ENCODE measurements around the gene GPSM3.
"Not testable (repeated sequence)": the region's sequence is repeated elsewhere in the genome, so short reads cannot be mapped to it uniquely, and the experiment has no call there.

Gene GPSM3

GRCh38 chr6:32188381-32189068 lies 3.9 kb downstream of the GPSM3 start:
- Histone ChIP-seq H3K9me3 (ENCODE audit: control insufficient read depth in 5 of 5, low read length in 5 of 5) (no peaks in the 10 kb centered on the region), H3K9ac (ENCODE audit: low read length in 5 of 5) (peak overlapping the region; percentile 73 to 87 (median 85)), H3K4me3 (ENCODE audit: low read depth in 1 of 5, low read length in 5 of 5) (peak overlapping the region; percentile 35 to 76 (median 68)), H3K4me1 (ENCODE audit: control insufficient read depth in 5 of 5, insufficient read depth in 5 of 5, low read length in 5 of 5) (peaks cover 13 to 76% (median 61%) of the 10 kb centered on the region in 5 donors), H3K27ac (ENCODE audit: low read depth, low read length) (peak overlapping the region; percentile 97), H3K36me3 (ENCODE audit: control insufficient read depth in 5 of 5, insufficient read depth in 5 of 5, low read length in 5 of 5) (peaks cover 0 to 31% (median 17%) of the 10 kb centered on the region in 5 donors), H3K27me3 (ENCODE audit: control insufficient read depth in 5 of 5, insufficient read depth in 4 of 5, low read length in 5 of 5) (no peaks in the 10 kb centered on the region)

- Histone ChIP-seq H3K4me3 (ENCODE audit: low read depth in 1 of 5, low read length in 5 of 5) (peak overlapping the region in 2 of 5 donors; percentile 67 to 68), H3K4me1 (ENCODE audit: control insufficient read depth in 5 of 5, insufficient read depth in 5 of 5, low read length in 5 of 5) (peaks cover 13 to 77% (median 62%) of the 10 kb centered on the region in 5 donors), H3K9ac (ENCODE audit: low read length in 5 of 5) (peak overlapping the region in 2 of 5 donors; percentile 85 to 87), H3K27ac (ENCODE audit: low read depth, low read length) (peak overlapping the region; percentile 97), H3K36me3 (ENCODE audit: control insufficient read depth in 5 of 5, insufficient read depth in 5 of 5, low read length in 5 of 5) (peaks cover 0 to 37% (median 23%) of the 10 kb centered on the region in 5 donors)
- not testable (repeated sequence) for H3K27me3 ChIP-seq (ENCODE audit: control insufficient read depth in 5 of 5, insufficient read depth in 4 of 5, low read length in 5 of 5); H3K9me3 ChIP-seq (ENCODE audit: control insufficient read depth in 5 of 5, low read length in 5 of 5)
These were observed 4.6 kb downstream of the GPSM3 start for GRCh38 chr6:32187725-32188380.

GRCh38 chr6:32187009-32187709 lies 5.3 kb downstream of the GPSM3 start:
- Histone ChIP-seq H3K9me3 (ENCODE audit: control insufficient read depth in 5 of 5, low read length in 5 of 5) (no peaks in the 10 kb centered on the region), H3K4me3 (ENCODE audit: low read depth in 1 of 5, low read length in 5 of 5) (no peak overlapping the region), H3K4me1 (ENCODE audit: control insufficient read depth in 5 of 5, insufficient read depth in 5 of 5, low read length in 5 of 5) (peaks cover 13 to 76% (median 61%) of the 10 kb centered on the region in 5 donors), H3K9ac (ENCODE audit: low read length in 5 of 5) (peak overlapping the region in 2 of 5 donors; percentile 39 to 52), H3K36me3 (ENCODE audit: control insufficient read depth in 5 of 5, insufficient read depth in 5 of 5, low read length in 5 of 5) (peaks cover 0 to 44% (median 29%) of the 10 kb centered on the region in 5 donors), H3K27me3 (ENCODE audit: control insufficient read depth in 5 of 5, insufficient read depth in 4 of 5, low read length in 5 of 5) (no peaks in the 10 kb centered on the region), H3K27ac (ENCODE audit: low read depth, low read length) (peak overlapping the region; percentile 97)

DNA sequence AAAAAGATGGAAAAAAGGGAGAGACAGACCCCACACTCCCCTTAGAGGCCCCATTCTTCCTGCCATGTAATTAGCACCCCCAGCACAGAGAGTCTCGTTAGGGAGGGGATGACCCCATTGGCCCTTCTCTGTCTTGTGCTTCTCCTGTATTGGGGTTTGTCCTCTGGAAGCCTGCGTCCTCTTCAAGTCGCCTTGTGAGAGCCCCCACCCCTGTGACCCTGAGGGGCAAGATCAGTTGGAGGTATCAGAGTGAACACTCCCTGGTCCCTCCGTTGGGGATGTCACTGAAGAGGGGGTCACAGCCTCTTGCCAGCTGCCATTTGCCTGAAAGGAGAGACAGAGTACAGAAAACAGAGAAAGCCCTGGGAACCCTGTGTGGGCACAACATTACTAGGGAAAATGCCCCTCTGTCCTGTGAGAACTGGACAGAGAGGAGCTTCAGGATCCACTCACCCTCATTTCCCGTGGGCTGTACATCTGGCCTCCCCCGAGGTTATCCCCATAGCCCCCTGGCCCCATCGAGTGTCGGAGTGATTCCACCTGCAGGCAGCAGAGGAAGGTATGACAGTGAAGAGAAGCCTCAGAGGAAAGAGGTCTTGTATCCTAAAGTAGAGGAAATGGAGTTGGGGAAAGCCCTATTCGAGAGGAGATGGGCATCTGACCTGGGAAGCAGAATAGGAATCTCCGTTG lies 6.1 kb downstream of the GPSM3 start:
- H3K27me3 ChIP-seq (ENCODE audit: control insufficient read depth in 5 of 5, insufficient read depth in 4 of 5, low read length in 5 of 5); H3K9me3 ChIP-seq (ENCODE audit: control insufficient read depth in 5 of 5, low read length in 5 of 5); H3K4me3 ChIP-seq (ENCODE audit: low read depth in 1 of 5, low read length in 5 of 5): not testable (repeated sequence)
- H3K4me1 ChIP-seq (ENCODE audit: control insufficient read depth in 5 of 5, insufficient read depth in 5 of 5, low read length in 5 of 5): peaks cover 13 to 67% (median 58%) of the 10 kb centered on the region in 5 donors
- H3K9ac ChIP-seq (ENCODE audit: low read length in 5 of 5): peak overlapping the region in 3 of 5 donors; percentile 35 to 62 (median 39)
- H3K36me3 ChIP-seq (ENCODE audit: control insufficient read depth in 5 of 5, insufficient read depth in 5 of 5, low read length in 5 of 5): peaks cover 0 to 51% (median 32%) of the 10 kb centered on the region in 5 donors
- peak overlapping the region; percentile 97 for H3K27ac ChIP-seq (ENCODE audit: low read depth, low read length)

DNA sequence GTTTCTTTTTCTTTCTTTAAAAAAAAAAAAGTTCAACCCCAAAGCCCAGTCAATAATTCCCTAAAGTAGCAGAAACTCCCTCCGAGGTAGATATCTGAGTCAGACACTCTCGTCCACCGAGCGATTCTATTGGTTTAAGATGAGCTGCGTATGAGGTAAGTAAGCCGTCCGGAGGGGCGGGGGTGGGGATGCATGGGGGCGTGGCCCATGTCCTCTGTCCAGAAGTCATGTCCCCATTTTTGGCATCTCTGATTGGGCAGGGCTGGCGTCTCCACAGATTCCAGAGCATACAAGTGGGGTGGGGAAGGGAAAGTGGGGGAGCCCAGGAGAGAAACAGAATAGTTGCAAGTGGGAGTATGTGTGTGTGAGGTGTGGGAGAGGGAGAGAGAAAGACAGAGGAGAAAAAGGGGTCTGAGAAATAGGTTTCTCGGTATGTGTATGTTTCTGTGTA lies 6.7 kb downstream of the GPSM3 start:
- H3K4me1 ChIP-seq (ENCODE audit: control insufficient read depth in 5 of 5, insufficient read depth in 5 of 5, low read length in 5 of 5): peaks cover 9 to 61% (median 52%) of the 10 kb centered on the region in 5 donors
- not testable (repeated sequence) for H3K27me3 ChIP-seq (ENCODE audit: control insufficient read depth in 5 of 5, insufficient read depth in 4 of 5, low read length in 5 of 5); H3K4me3 ChIP-seq (ENCODE audit: low read depth in 1 of 5, low read length in 5 of 5); H3K9me3 ChIP-seq (ENCODE audit: control insufficient read depth in 5 of 5, low read length in 5 of 5)
- peak overlapping the region; percentile 97 for H3K27ac ChIP-seq (ENCODE audit: low read depth, low read length)
- H3K9ac ChIP-seq (ENCODE audit: low read length in 5 of 5): peak overlapping the region in 2 of 5 donors; percentile 35 to 62
- peaks cover 0 to 57% (median 38%) of the 10 kb centered on the region in 5 donors for H3K36me3 ChIP-seq (ENCODE audit: control insufficient read depth in 5 of 5, insufficient read depth in 5 of 5, low read length in 5 of 5)

- Histone ChIP-seq H3K36me3 (ENCODE audit: control insufficient read depth in 5 of 5, insufficient read depth in 5 of 5, low read length in 5 of 5) (peaks cover 0 to 64% (median 41%) of the 10 kb centered on the region in 5 donors), H3K9me3 (ENCODE audit: control insufficient read depth in 5 of 5, low read length in 5 of 5) (no peaks in the 10 kb centered on the region), H3K27me3 (ENCODE audit: control insufficient read depth in 5 of 5, insufficient read depth in 4 of 5, low read length in 5 of 5) (no peaks in the 10 kb centered on the region), H3K4me1 (ENCODE audit: control insufficient read depth in 5 of 5, insufficient read depth in 5 of 5, low read length in 5 of 5) (peaks cover 8 to 62% (median 53%) of the 10 kb centered on the region in 5 donors), H3K9ac (ENCODE audit: low read length in 5 of 5) (peak within 1 kb of the TSS in 2 of 5 donors; percentile 14 to 41), H3K27ac (ENCODE audit: low read depth, low read length) (peak within 1 kb of the TSS; percentile 63), H3K4me3 (ENCODE audit: low read depth in 1 of 5, low read length in 5 of 5) (no peak within 1 kb of the TSS)
These were observed 8.3 kb downstream of the GPSM3 start, which contains the start of gene AGER for GRCh38 chr6:32184084-32184640. Gene AGER (minus strand): TSS chr6:32184253. CDS start chr6:32184222, 31 bp downstream.

DNA sequence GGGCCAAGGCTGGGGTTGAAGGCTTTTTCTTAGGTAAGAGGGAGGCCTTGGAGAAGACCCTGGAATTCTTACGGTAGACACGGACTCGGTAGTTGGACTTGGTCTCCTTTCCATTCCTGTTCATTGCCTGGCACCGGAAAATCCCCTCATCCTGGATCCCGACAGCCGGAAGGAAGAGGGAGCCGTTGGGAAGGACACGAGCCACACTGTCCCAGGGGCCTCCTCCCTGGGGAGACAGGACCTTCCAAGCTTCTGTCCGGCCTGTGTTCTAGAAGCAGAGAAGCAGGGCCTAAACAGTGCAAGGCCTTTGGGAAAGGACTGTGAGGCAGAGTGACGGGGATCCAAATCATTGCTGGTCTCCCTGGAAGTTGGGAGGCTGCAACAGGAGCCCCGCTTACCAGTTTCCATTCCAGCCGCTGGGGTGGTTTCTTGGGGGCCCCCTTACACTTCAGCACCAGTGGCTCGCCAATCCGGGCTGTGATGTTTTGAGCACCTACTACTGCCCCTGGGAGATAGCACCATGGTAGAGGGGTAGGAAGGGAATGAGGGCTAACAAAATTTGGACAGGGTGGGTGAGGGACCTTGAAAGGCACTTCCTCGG lies 8.9 kb downstream of the GPSM3 start:
- Histone ChIP-seq H3K27me3 (ENCODE audit: control insufficient read depth in 5 of 5, insufficient read depth in 4 of 5, low read length in 5 of 5) (no peaks in the 10 kb centered on the region), H3K9ac (ENCODE audit: low read length in 5 of 5) (peak overlapping the region in 1 of 5 donors; percentile 41), H3K27ac (ENCODE audit: low read depth, low read length) (peak overlapping the region; percentile 63), H3K36me3 (ENCODE audit: control insufficient read depth in 5 of 5, insufficient read depth in 5 of 5, low read length in 5 of 5) (peaks cover 0 to 64% (median 41%) of the 10 kb centered on the region in 5 donors), H3K4me3 (ENCODE audit: low read depth in 1 of 5, low read length in 5 of 5) (no peak overlapping the region), H3K9me3 (ENCODE audit: control insufficient read depth in 5 of 5, low read length in 5 of 5) (no peaks in the 10 kb centered on the region), H3K4me1 (ENCODE audit: control insufficient read depth in 5 of 5, insufficient read depth in 5 of 5, low read length in 5 of 5) (peaks cover 5 to 62% (median 53%) of the 10 kb centered on the region in 5 donors)

- Histone ChIP-seq H3K9me3 (ENCODE audit: control insufficient read depth in 5 of 5, low read length in 5 of 5) (no peaks in the 10 kb centered on the region), H3K27me3 (ENCODE audit: control insufficient read depth in 5 of 5, insufficient read depth in 4 of 5, low read length in 5 of 5) (no peaks in the 10 kb centered on the region), H3K4me1 (ENCODE audit: control insufficient read depth in 5 of 5, insufficient read depth in 5 of 5, low read length in 5 of 5) (peaks cover 6 to 59% (median 48%) of the 10 kb centered on the region in 5 donors), H3K4me3 (ENCODE audit: low read depth in 1 of 5, low read length in 5 of 5) (no peak overlapping the region), H3K36me3 (ENCODE audit: control insufficient read depth in 5 of 5, insufficient read depth in 5 of 5, low read length in 5 of 5) (peaks cover 0 to 64% (median 41%) of the 10 kb centered on the region in 5 donors), H3K27ac (ENCODE audit: low read depth, low read length) (peak overlapping the region; percentile 63), H3K9ac (ENCODE audit: low read length in 5 of 5) (peak overlapping the region in 1 of 5 donors; percentile 41)
These were observed 9.4 kb downstream of the GPSM3 start for GRCh38 chr6:32183030-32183429.

DNA sequence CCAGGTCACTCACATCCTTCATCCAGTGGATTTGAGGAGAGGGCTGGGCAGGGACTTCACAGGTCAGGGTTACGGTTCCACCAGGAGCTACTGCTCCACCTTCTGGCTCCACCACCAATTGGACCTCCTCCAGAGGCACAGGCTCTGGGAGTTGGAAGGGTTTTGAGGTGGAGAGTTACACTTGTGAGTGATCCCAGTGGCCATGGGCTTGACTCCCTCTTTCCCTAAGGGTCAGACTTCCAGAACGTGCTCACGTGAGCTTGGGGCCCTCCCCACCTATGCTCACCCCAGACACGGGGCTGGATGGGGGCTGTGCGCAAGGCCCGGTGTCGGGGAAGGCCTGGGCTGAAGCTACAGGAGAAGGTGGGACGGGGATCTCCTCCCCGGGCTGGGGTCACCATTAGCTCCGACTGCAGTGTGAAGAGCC lies 9.9 kb downstream of the GPSM3 start:
- Histone ChIP-seq H3K36me3 (ENCODE audit: control insufficient read depth in 5 of 5, insufficient read depth in 5 of 5, low read length in 5 of 5) (peaks cover 0 to 59% (median 38%) of the 10 kb centered on the region in 5 donors), H3K9ac (ENCODE audit: low read length in 5 of 5) (peak overlapping the region in 2 of 5 donors; percentile 13 to 48), H3K4me1 (ENCODE audit: control insufficient read depth in 5 of 5, insufficient read depth in 5 of 5, low read length in 5 of 5) (peaks cover 7 to 59% (median 44%) of the 10 kb centered on the region in 5 donors)

More for the DNA sequence above, 9.9 kb downstream of the GPSM3 start:
- no peaks in the 10 kb centered on the region for H3K27me3 ChIP-seq (ENCODE audit: control insufficient read depth in 5 of 5, insufficient read depth in 4 of 5, low read length in 5 of 5)
- H3K9me3 ChIP-seq (ENCODE audit: control insufficient read depth in 5 of 5, low read length in 5 of 5): no peaks in the 10 kb centered on the region
- H3K27ac ChIP-seq (ENCODE audit: low read depth, low read length): peak overlapping the region; percentile 63
- H3K4me3 ChIP-seq (ENCODE audit: low read depth in 1 of 5, low read length in 5 of 5): no peak overlapping the region

Data from subcutaneous abdominal adipose tissue (tissue), 5 donors.